Adrenal gland (tissue), 12 donors: Measurements from ENCODE around the gene PSPC1. TPM values are rescaled to one million over a fixed set of nuclear protein-coding genes. Genes with fewer than 3 reads are reported as not detected.

Source experiments
- DNase-seq, 7 donors: peaks; one replicate each; pipeline ENCODE4 v3.0.0-alpha.2; 2019 to 2020
- H3K27ac ChIP-seq, 5 donors: fragments of 200-600 bp; sonication (generic) in 4 of 5; 1 replicate in 3 of 5; 2 replicates in 2 of 5; pipeline versions ENCODE4 v1.5.1 to v1.8.0; 2016 to 2020; ENCODE audit warnings: mild to moderate bottlenecking in 1 of 5
- H3K27me3 ChIP-seq: fragments of 200-600 bp; 2 replicates; pipeline ENCODE4 v1.8.0; 2021
- H3K36me3 ChIP-seq, 2 donors: fragments of 200-600 bp; replicated peaks in 1 of 2; 1 replicate in 1 of 2; 2 replicates in 1 of 2; pipeline versions ENCODE4 v1.5.1 to v1.8.0; 2018 to 2022
- H3K4me1 ChIP-seq, 2 donors: fragments of 200-600 bp; replicated peaks in 1 of 2; 1 replicate in 1 of 2; 2 replicates in 1 of 2; pipeline versions ENCODE4 v1.5.1 to v1.8.0; 2018 to 2021
- H3K4me3 ChIP-seq, 4 donors: fragments of 200-600 bp; sonication (generic) in 3 of 4; one replicate each; pipeline ENCODE4 v1.5.1; 2016 to 2018
- H3K9me3 ChIP-seq, 3 donors: fragments of 200-600 bp; sonication (generic) in 1 of 3; replicated peaks in 1 of 3; 1 replicate in 2 of 3; 2 replicates in 1 of 3; pipeline versions ENCODE4 v1.5.1 to v1.8.0; 2016 to 2021
- POLR2A ChIP-seq, 2 donors: fragments of 450-650 bp; IDR thresholded peaks; one replicate each; pipeline ENCODE4 v1.6.1; 2017; ENCODE audit warnings: antibody characterized with exemption in 2 of 2, mild to moderate bottlenecking in 2 of 2, moderate library complexity in 1 of 2
- WGBS, 4 donors: extraction: QIAGEN DNeasy Blood & Tissue Kit in 2 of 4; methylation state at CpG; one replicate each; pipeline versions ENCODE4 v1.1.5 to v1.1.7; 2013 to 2017; 5-methylcytosine and 5-hydroxymethylcytosine counted together
- intact Hi-C, 2 donors: fragments of 100-400 bp; cut with DNase I; formaldehyde crosslinking; loops; one replicate each; pipeline versions ENCODE4 v1.14.1 to v1.15.0; 2022 to 2023
- polyA plus RNA-seq, 3 donors: library from polyadenylated mRNA; stranded (reverse); fragments of 200-250 nt in 2 of 3; fragments of 350-450 nt in 1 of 3; fragmentation: Illumina TruSeq in 1 of 3; extraction: RNeasy Lipid Tissue Mini Kit (QIAGEN cat#74804) in 1 of 3; gene quantifications; one replicate each; pipeline ENCODE4 v1.2.3, GENCODE V29; 2013 to 2014
- total RNA-seq, 9 donors: library from RNA; depleted of rRNA in 4 of 9; stranded (reverse); fragments of >200 nt in 4 of 9; fragments of 120-200 nt in 1 of 9; fragmentation: NEBNext Ultra II Directional in 1 of 9; extraction: Animal tissue kit (Norgen Biotek cat#: 25700) in 1 of 9; gene quantifications; one replicate each; pipeline versions ENCODE4 v1.1.0 to v1.2.4, GENCODE V29; 2013 to 2023
- TF ChIP-seq, protein P1 (sequence below), 6 experiments: fragments of 450-650 bp in 4 of 6; fragments of 200-600 bp in 2 of 6; sonication (generic) in 1 of 6; IDR thresholded peaks; 1 replicate in 5 of 6; 2 replicates in 1 of 6; pipeline versions ENCODE4 v1.5.1 to v1.8.0; 2016 to 2021; ENCODE audit warnings: antibody characterized with exemption in 6 of 6, mild to moderate bottlenecking in 2 of 6, moderate library complexity in 1 of 6
- donor health status: healthy with polysubstance abuse.
- donor health status: Bipolar disorder and iron deficiency.
- donor health status: DM: yes; HTN: yes; CAD: no.
- donor health status: DM: no; HTN: no; CAD: no.
- donor health status: DM: no; HTN: no; CAD: no.
- donor health status: DM: yes; HTN: yes; CAD: no.

Gene PSPC1
- total and polyA plus RNA-seq, 12 donors, result 36.9 to 79.5 (median 50.6) TPM

- no peak overlapping the region for H3K4me3 ChIP-seq
- no peak for DNase-seq
- no peaks in the 10 kb centered on the region for H3K4me1 ChIP-seq
- H3K27me3 ChIP-seq, result no peaks in the 10 kb centered on the region
- H3K9me3 ChIP-seq, result no peaks in the 10 kb centered on the region
- no peak for TF ChIP-seq POLR2A (IDR thresholded peaks at IDR 0.05)
- TF ChIP-seq, protein P1, sequence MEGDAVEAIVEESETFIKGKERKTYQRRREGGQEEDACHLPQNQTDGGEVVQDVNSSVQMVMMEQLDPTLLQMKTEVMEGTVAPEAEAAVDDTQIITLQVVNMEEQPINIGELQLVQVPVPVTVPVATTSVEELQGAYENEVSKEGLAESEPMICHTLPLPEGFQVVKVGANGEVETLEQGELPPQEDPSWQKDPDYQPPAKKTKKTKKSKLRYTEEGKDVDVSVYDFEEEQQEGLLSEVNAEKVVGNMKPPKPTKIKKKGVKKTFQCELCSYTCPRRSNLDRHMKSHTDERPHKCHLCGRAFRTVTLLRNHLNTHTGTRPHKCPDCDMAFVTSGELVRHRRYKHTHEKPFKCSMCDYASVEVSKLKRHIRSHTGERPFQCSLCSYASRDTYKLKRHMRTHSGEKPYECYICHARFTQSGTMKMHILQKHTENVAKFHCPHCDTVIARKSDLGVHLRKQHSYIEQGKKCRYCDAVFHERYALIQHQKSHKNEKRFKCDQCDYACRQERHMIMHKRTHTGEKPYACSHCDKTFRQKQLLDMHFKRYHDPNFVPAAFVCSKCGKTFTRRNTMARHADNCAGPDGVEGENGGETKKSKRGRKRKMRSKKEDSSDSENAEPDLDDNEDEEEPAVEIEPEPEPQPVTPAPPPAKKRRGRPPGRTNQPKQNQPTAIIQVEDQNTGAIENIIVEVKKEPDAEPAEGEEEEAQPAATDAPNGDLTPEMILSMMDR (IDR thresholded peaks at IDR 0.05), result no peak
- intact Hi-C loops, result no loop called here
- H3K27ac ChIP-seq, result no peak overlapping the region
- H3K36me3 ChIP-seq, result peaks cover 0 to 9% of the 10 kb centered on the region in 2 donors
- WGBS, 4 donors, result 96 to 98% (median 97%) methylated on average over 7 of the region's 7 CpGs
Observed at GRCh38 chr13:19680751-19681150, 102.0 kb downstream of the PSPC1 start.

DNA sequence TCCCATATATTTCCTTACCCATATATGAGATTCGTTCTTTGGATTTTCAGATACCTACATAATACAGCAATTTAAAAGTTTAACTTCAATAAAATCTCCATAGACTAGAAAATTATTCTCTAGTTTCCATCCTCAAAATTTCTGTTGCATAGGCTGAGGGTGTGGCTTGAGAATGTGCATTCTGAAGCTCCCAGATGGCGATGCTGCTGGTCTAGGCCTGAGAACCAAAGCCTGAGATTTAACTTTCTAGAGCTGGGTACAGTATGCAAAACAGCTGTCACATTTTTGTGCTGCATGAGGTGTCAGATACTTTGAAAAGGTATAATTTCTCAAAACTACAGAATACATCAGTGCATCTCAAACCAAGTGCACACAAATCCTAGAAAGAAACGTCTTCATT is 106.6 kb downstream of the PSPC1 start:
- H3K27ac ChIP-seq, result no peak overlapping the region
- no peaks in the 10 kb centered on the region for H3K27me3 ChIP-seq
- H3K4me3 ChIP-seq, result no peak overlapping the region
- H3K4me1 ChIP-seq, result peaks cover 4 to 10% of the 10 kb centered on the region in 2 donors
- TF ChIP-seq, protein P1 (IDR thresholded peaks at IDR 0.05), result no peak
- no peak for TF ChIP-seq POLR2A (IDR thresholded peaks at IDR 0.05)
- peaks cover 0 to 29% of the 10 kb centered on the region in 2 donors for H3K36me3 ChIP-seq
- intact Hi-C loops, result no loop called here
- 93 to 98% (median 96%) methylated on average over 3 of the region's 3 CpGs for WGBS, 4 donors
- no peak for DNase-seq
- no peaks in the 10 kb centered on the region for H3K9me3 ChIP-seq

DNA sequence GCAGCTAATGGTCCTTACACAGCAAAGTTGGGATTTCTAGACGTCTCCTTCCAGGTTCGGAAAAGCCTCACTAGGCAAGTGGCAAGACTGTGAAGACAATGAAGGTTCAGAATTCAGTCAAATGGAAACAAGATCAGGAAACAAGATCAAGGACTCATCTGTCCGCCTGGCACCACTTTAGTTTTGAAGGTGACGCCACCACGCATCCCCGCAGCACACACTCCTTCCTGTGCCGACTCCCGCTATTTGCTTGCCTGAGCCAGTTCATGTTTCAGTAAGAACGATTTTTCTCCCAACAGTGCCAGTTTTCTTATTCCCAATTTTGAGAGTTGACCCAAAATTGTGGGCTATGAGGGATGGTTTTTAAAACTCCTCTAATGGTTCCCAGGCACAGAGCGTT is 107.8 kb downstream of the PSPC1 start:
- no peaks in the 10 kb centered on the region for H3K9me3 ChIP-seq
- 95 to 96% (median 96%) methylated on average over 10 of the region's 10 CpGs for WGBS, 4 donors
- H3K4me1 ChIP-seq, result peaks cover 4 to 10% of the 10 kb centered on the region in 2 donors
- no peak overlapping the region for H3K4me3 ChIP-seq
- intact Hi-C loops, result no loop called here
- TF ChIP-seq POLR2A (IDR thresholded peaks at IDR 0.05), result no peak
- TF ChIP-seq, protein P1 (IDR thresholded peaks at IDR 0.05), result no peak
- H3K36me3 ChIP-seq, result peaks cover 0 to 40% of the 10 kb centered on the region in 2 donors
- DNase-seq, result no peak
- no peaks in the 10 kb centered on the region for H3K27me3 ChIP-seq
- H3K27ac ChIP-seq, result no peak overlapping the region

- intact Hi-C loops, result no loop called here
- 81 to 85% (median 84%) methylated on average over 11 of the region's 11 CpGs for WGBS, 4 donors
- peaks cover 0 to 51% of the 10 kb centered on the region in 2 donors for H3K36me3 ChIP-seq
Observed at GRCh38 chr13:19673473-19674430, 109.0 kb downstream of the PSPC1 start.

More at GRCh38 chr13:19673473-19674430, 109.0 kb downstream of the PSPC1 start:
- Histone ChIP-seq H3K27me3 (no peaks in the 10 kb centered on the region), H3K27ac (peak overlapping the region in 1 of 5 donors; percentile 22), H3K9me3 (no peaks in the 10 kb centered on the region), H3K4me1 (peaks cover 4 to 10% of the 10 kb centered on the region in 2 donors), H3K4me3 (no peak overlapping the region)
- no peak for DNase-seq
- TF ChIP-seq POLR2A (IDR thresholded peaks at IDR 0.05), result no peak
- TF ChIP-seq, protein P1 (IDR thresholded peaks at IDR 0.05), result no peak
